GM21786 (cell line): ENCODE measurements around the gene PWP1.

Experiments
- ATAC-seq: cut with Tn5 transposase; IDR thresholded peaks from one replicate; pipeline ENCODE4 v1.9.1; 2021; ENCODE audit not compliant: unreplicated experiment

Gene PWP1

GRCh38 chr12:107685360-107686248, at the start of gene PWP1:
Gene PWP1 (plus strand): TSS chr12:107685799. CDS start chr12:107685900, 101 bp downstream.
- peak; percentile 90 for ATAC-seq

- no peak for ATAC-seq
Measured at GRCh38 chr12:107641154-107641553, 44.4 kb upstream of the PWP1 start.

GRCh38 chr12:107642240-107642639, 43.4 kb upstream of the PWP1 start:
- no peak for ATAC-seq

- ATAC-seq: no peak
Measured at GRCh38 chr12:107645630-107646333, 39.8 kb upstream of the PWP1 start.

- no peak for ATAC-seq
Measured at GRCh38 chr12:107646436-107646835, 39.2 kb upstream of the PWP1 start.

GRCh38 chr12:107649661-107650061, 35.9 kb upstream of the PWP1 start:
- no peak for ATAC-seq

GRCh38 chr12:107650977-107651376, 34.6 kb upstream of the PWP1 start:
- ATAC-seq: no peak

- ATAC-seq: no peak
Measured at GRCh38 chr12:107651571-107652449, 33.8 kb upstream of the PWP1 start.

- no peak for ATAC-seq
Measured at GRCh38 chr12:107653519-107653918, 32.1 kb upstream of the PWP1 start.

- ATAC-seq: no peak
Measured at GRCh38 chr12:107654873-107655272, 30.7 kb upstream of the PWP1 start.

GRCh38 chr12:107655281-107656065, 30.1 kb upstream of the PWP1 start:
- ATAC-seq: no peak

- no peak for ATAC-seq
Measured at GRCh38 chr12:107656302-107656701, 29.3 kb upstream of the PWP1 start.

- no peak for ATAC-seq
Measured at GRCh38 chr12:107657133-107657532, 28.5 kb upstream of the PWP1 start.

- ATAC-seq: no peak
Measured at GRCh38 chr12:107657621-107658020, 28.0 kb upstream of the PWP1 start.

- ATAC-seq: no peak
Measured at GRCh38 chr12:107660235-107660634, 25.4 kb upstream of the PWP1 start.

GRCh38 chr12:107660861-107661415, 24.7 kb upstream of the PWP1 start:
- no peak for ATAC-seq

GRCh38 chr12:107661830-107662229, 23.8 kb upstream of the PWP1 start:
- peak; percentile 79 for ATAC-seq

- no peak for ATAC-seq
Measured at GRCh38 chr12:107662484-107662883, 23.1 kb upstream of the PWP1 start.

GRCh38 chr12:107663277-107663676, 22.3 kb upstream of the PWP1 start:
- no peak for ATAC-seq

GRCh38 chr12:107666009-107666408, 19.6 kb upstream of the PWP1 start:
- no peak for ATAC-seq
